Measurements from ENCODE around the gene DLEC1. TPM values are rescaled to one million over a fixed set of nuclear protein-coding genes. Genes with fewer than 3 reads are reported as not detected.

Gene DLEC1
- total and polyA plus RNA-seq, 2 experiments from 2014 or later, result 0.31 to 0.66 TPM

DNA sequence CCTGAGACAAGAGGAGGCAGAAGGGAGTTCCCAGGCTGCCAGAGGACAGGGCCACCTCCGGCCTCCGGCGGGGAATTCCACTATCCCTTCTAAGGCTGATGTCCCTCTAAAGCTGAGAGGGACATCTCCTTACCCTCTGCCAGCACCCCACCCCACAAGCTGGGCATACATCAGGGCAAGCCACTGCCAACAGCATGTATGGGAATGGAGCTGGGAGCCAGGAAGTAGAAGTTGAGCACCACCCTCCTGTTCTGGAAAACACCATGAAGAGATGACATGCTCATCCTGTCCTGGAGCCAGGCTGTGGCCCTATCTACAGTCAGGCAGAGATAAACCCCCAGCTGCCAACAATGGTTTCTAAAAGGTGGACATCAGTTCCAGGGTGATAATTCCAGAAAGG is 16.7 kb upstream of the DLEC1 start (continued):
- TF ChIP-seq, protein P1, sequence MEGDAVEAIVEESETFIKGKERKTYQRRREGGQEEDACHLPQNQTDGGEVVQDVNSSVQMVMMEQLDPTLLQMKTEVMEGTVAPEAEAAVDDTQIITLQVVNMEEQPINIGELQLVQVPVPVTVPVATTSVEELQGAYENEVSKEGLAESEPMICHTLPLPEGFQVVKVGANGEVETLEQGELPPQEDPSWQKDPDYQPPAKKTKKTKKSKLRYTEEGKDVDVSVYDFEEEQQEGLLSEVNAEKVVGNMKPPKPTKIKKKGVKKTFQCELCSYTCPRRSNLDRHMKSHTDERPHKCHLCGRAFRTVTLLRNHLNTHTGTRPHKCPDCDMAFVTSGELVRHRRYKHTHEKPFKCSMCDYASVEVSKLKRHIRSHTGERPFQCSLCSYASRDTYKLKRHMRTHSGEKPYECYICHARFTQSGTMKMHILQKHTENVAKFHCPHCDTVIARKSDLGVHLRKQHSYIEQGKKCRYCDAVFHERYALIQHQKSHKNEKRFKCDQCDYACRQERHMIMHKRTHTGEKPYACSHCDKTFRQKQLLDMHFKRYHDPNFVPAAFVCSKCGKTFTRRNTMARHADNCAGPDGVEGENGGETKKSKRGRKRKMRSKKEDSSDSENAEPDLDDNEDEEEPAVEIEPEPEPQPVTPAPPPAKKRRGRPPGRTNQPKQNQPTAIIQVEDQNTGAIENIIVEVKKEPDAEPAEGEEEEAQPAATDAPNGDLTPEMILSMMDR (conservative IDR thresholded peaks at IDR 0.05; ENCODE audit: low read depth in 2 of 2), result no peak
- no peak for TF ChIP-seq EZH2 (IDR thresholded peaks at IDR 0.05; ENCODE audit: low read depth, unreplicated experiment)
- TF ChIP-seq, protein P2, sequence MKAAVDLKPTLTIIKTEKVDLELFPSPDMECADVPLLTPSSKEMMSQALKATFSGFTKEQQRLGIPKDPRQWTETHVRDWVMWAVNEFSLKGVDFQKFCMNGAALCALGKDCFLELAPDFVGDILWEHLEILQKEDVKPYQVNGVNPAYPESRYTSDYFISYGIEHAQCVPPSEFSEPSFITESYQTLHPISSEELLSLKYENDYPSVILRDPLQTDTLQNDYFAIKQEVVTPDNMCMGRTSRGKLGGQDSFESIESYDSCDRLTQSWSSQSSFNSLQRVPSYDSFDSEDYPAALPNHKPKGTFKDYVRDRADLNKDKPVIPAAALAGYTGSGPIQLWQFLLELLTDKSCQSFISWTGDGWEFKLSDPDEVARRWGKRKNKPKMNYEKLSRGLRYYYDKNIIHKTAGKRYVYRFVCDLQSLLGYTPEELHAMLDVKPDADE (IDR thresholded peaks at IDR 0.05), result no peak
- TF ChIP-seq, protein P3, sequence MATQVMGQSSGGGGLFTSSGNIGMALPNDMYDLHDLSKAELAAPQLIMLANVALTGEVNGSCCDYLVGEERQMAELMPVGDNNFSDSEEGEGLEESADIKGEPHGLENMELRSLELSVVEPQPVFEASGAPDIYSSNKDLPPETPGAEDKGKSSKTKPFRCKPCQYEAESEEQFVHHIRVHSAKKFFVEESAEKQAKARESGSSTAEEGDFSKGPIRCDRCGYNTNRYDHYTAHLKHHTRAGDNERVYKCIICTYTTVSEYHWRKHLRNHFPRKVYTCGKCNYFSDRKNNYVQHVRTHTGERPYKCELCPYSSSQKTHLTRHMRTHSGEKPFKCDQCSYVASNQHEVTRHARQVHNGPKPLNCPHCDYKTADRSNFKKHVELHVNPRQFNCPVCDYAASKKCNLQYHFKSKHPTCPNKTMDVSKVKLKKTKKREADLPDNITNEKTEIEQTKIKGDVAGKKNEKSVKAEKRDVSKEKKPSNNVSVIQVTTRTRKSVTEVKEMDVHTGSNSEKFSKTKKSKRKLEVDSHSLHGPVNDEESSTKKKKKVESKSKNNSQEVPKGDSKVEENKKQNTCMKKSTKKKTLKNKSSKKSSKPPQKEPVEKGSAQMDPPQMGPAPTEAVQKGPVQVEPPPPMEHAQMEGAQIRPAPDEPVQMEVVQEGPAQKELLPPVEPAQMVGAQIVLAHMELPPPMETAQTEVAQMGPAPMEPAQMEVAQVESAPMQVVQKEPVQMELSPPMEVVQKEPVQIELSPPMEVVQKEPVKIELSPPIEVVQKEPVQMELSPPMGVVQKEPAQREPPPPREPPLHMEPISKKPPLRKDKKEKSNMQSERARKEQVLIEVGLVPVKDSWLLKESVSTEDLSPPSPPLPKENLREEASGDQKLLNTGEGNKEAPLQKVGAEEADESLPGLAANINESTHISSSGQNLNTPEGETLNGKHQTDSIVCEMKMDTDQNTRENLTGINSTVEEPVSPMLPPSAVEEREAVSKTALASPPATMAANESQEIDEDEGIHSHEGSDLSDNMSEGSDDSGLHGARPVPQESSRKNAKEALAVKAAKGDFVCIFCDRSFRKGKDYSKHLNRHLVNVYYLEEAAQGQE (IDR thresholded peaks at IDR 0.05; ENCODE audit: unreplicated experiment), result no peak
- no peak for TF ChIP-seq EZH2phosphoT487 (IDR thresholded peaks at IDR 0.05; ENCODE audit: unreplicated experiment)
- no peak for TF ChIP-seq ZNF331 (CRISPR knock-in tag; IDR thresholded peaks at IDR 0.05; ENCODE audit: low read depth)

DNA sequence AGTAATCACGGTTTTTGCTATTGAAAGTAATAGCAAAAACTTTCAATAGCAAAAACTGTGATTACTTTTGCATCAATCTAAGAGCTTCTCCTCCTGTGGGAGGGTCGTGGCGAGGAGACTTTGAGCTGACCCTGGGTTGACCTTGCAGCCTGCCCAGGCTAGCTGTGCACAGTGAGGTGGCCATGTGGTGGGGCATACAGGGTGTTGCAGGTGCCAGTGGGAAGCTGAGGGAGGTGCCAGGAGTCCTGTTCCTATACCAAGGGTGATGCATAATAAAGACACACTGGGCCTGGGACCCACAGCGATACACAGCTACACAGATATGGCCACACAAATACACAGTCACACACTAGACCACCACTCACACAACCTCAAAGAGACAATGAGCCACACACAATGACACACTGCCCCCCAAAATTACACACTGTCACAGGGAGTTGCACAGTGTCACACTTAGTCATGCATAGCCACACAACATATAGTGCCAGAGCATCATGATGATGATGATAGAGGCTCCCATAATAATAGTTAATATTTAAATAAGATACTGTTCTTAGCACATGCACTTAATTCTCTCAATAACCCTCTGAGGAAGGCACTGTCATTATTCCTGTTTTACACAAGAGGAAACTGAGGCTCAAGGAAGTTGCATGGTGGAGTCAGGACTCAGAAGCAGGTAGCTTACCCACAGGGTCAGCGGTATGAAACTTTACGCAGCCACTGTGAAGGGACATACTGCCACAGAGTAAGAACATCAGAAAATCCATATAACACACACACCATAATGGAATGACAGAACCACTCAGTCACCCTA is 15.9 kb upstream of the DLEC1 start:
- peaks cover 32% of the 10 kb centered on the region for H3K27me3 Mint-ChIP-seq (ENCODE audit: insufficient read depth, low read depth, poor library complexity)
- ATAC-seq (no peak), DNase-seq (ENCODE audit: low spot score) (no peak)
- Histone ChIP-seq H3K79me2 (replicated peaks; ENCODE audit: insufficient read depth) (no peaks in the 10 kb centered on the region; the same call in 1 of the 2 replicates), H3K27ac (ENCODE audit: low read depth) (no peak overlapping the region), H3K4me3 (peak overlapping the region; percentile 78), H2AFZ (no peak overlapping the region), H3K9me2 (ENCODE audit: insufficient read depth) (no peaks in the 10 kb centered on the region), H4K20me1 (replicated peaks; ENCODE audit: insufficient read depth) (peaks cover 3% of the 10 kb centered on the region; the same call in 1 of the 2 replicates), H3F3A (replicated peaks; ENCODE audit: low read depth) (no peaks in the 10 kb centered on the region), H3K36me3 (ENCODE audit: insufficient read depth) (no peaks in the 10 kb centered on the region), H3K4me2 (peak overlapping the region; percentile 84), H3K27me3 (ENCODE audit: insufficient read depth) (peaks cover 28% of the 10 kb centered on the region), H3K4me1 (ENCODE audit: insufficient read depth) (0 out of 2 replicates have a peak, but pooled peaks cover under 1% of the 10 kb centered on the region)
- TF ChIP-seq CREB1 (CRISPR knock-in tag; IDR thresholded peaks at IDR 0.05; ENCODE audit: low read depth), result no peak
- TF ChIP-seq ZNF331 (CRISPR knock-in tag; IDR thresholded peaks at IDR 0.05; ENCODE audit: low read depth), result no peak
- TF ChIP-seq, protein P4, sequence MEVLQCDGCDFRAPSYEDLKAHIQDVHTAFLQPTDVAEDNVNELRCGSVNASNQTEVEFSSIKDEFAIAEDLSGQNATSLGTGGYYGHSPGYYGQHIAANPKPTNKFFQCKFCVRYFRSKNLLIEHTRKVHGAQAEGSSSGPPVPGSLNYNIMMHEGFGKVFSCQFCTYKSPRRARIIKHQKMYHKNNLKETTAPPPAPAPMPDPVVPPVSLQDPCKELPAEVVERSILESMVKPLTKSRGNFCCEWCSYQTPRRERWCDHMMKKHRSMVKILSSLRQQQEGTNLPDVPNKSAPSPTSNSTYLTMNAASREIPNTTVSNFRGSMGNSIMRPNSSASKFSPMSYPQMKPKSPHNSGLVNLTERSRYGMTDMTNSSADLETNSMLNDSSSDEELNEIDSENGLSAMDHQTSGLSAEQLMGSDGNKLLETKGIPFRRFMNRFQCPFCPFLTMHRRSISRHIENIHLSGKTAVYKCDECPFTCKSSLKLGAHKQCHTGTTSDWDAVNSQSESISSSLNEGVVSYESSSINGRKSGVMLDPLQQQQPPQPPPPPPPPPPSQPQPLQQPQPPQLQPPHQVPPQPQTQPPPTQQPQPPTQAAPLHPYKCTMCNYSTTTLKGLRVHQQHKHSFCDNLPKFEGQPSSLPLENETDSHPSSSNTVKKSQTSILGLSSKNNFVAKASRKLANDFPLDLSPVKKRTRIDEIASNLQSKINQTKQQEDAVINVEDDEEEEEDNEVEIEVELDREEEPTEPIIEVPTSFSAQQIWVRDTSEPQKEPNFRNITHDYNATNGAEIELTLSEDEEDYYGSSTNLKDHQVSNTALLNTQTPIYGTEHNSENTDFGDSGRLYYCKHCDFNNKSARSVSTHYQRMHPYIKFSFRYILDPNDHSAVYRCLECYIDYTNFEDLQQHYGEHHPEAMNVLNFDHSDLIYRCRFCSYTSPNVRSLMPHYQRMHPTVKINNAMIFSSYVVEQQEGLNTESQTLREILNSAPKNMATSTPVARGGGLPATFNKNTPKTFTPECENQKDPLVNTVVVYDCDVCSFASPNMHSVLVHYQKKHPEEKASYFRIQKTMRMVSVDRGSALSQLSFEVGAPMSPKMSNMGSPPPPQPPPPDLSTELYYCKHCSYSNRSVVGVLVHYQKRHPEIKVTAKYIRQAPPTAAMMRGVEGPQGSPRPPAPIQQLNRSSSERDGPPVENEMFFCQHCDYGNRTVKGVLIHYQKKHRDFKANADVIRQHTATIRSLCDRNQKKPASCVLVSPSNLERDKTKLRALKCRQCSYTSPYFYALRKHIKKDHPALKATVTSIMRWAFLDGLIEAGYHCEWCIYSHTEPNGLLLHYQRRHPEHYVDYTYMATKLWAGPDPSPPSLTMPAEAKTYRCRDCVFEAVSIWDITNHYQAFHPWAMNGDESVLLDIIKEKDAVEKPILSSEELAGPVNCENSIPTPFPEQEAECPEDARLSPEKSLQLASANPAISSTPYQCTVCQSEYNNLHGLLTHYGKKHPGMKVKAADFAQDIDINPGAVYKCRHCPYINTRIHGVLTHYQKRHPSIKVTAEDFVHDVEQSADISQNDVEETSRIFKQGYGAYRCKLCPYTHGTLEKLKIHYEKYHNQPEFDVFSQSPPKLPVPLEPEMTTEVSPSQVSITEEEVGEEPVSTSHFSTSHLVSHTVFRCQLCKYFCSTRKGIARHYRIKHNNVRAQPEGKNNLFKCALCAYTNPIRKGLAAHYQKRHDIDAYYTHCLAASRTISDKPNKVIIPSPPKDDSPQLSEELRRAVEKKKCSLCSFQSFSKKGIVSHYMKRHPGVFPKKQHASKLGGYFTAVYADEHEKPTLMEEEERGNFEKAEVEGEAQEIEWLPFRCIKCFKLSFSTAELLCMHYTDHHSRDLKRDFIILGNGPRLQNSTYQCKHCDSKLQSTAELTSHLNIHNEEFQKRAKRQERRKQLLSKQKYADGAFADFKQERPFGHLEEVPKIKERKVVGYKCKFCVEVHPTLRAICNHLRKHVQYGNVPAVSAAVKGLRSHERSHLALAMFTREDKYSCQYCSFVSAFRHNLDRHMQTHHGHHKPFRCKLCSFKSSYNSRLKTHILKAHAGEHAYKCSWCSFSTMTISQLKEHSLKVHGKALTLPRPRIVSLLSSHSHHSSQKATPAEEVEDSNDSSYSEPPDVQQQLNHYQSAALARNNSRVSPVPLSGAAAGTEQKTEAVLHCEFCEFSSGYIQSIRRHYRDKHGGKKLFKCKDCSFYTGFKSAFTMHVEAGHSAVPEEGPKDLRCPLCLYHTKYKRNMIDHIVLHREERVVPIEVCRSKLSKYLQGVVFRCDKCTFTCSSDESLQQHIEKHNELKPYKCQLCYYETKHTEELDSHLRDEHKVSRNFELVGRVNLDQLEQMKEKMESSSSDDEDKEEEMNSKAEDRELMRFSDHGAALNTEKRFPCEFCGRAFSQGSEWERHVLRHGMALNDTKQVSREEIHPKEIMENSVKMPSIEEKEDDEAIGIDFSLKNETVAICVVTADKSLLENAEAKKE (CRISPR knock-in tag; IDR thresholded peaks at IDR 0.05), result no peak
- TF ChIP-seq, protein P2 (IDR thresholded peaks at IDR 0.05), result no peak
- H3K4me3 Mint-ChIP-seq, result peak overlapping the region; percentile 97
- no peaks in the 10 kb centered on the region; the same call in 2 of the 3 replicates for H3K36me3 Mint-ChIP-seq (ENCODE audit: low read depth)
- no peaks in the 10 kb centered on the region for H3K9me3 Mint-ChIP-seq
- H3K4me1 Mint-ChIP-seq, result peaks cover 7% of the 10 kb centered on the region
- no peak overlapping the region for H3K27ac Mint-ChIP-seq

All from GM23338 (cell line).